ENCODE data around the gene FOXL1.

GRCh38 chr16:86537486-86537885 is 40.9 kb upstream of the FOXL1 start:
- TF ChIP-seq ZNF274 (IDR thresholded peaks at IDR 0.05; ENCODE audit: low read depth, low read length), result no peak
- TF ChIP-seq YY1 (IDR thresholded peaks at IDR 0.05; ENCODE audit: insufficient read depth, insufficient read length), result no peak
- no peak for TF ChIP-seq SUZ12 (IDR thresholded peaks at IDR 0.05; ENCODE audit: extremely low read depth, insufficient read depth, insufficient read length)

Data from NT2/D1 (cell line).